Ishikawa (cell line): Measurements from ENCODE around the gene TTL.

Experiments
- CEBPB ChIP-seq: IDR thresholded peaks from 2 replicates; pipeline ENCODE4 v1.6.1; 2012
- CREB1 ChIP-seq: IDR thresholded peaks from 2 replicates; pipeline ENCODE4 v1.6.1; 2012; ENCODE audit warnings: low read depth
- EGR1 ChIP-seq: IDR thresholded peaks from 2 replicates; pipeline ENCODE4 v1.6.1; 2012
- EP300 ChIP-seq: IDR thresholded peaks from 2 replicates; pipeline ENCODE4 v1.6.1; 2012; ENCODE audit warnings: borderline replicate concordance
- NFIC ChIP-seq: IDR thresholded peaks from 2 replicates; pipeline ENCODE4 v1.6.1; 2012
- RAD21 ChIP-seq: IDR thresholded peaks from 2 replicates; pipeline ENCODE4 v1.6.1; 2012; ENCODE audit warnings: low read depth
- REST ChIP-seq: IDR thresholded peaks from 2 replicates; pipeline ENCODE4 v1.6.1; 2012; ENCODE audit warnings: low read depth, mild to moderate bottlenecking
- TAF1 ChIP-seq: IDR thresholded peaks from 2 replicates; pipeline ENCODE4 v1.6.1; 2012; ENCODE audit warnings: low read depth, mild to moderate bottlenecking
- TCF12 ChIP-seq: IDR thresholded peaks from 2 replicates; pipeline ENCODE4 v1.6.1; 2012; ENCODE audit warnings: low read depth
- TEAD4 ChIP-seq: IDR thresholded peaks from 2 replicates; pipeline ENCODE4 v1.6.1; 2012
- YY1 ChIP-seq: IDR thresholded peaks from 2 replicates; pipeline ENCODE4 v1.6.1; 2012; ENCODE audit warnings: low read depth
- ZBTB7A ChIP-seq: IDR thresholded peaks from 2 replicates; pipeline ENCODE4 v1.6.1; 2012; ENCODE audit warnings: low read depth
- TF ChIP-seq, protein P1 (sequence below): IDR thresholded peaks from 2 replicates; pipeline ENCODE4 v1.6.1; 2012
- TF ChIP-seq, protein P2 (sequence below): IDR thresholded peaks from 2 replicates; pipeline ENCODE4 v1.6.1; 2012

DNA sequence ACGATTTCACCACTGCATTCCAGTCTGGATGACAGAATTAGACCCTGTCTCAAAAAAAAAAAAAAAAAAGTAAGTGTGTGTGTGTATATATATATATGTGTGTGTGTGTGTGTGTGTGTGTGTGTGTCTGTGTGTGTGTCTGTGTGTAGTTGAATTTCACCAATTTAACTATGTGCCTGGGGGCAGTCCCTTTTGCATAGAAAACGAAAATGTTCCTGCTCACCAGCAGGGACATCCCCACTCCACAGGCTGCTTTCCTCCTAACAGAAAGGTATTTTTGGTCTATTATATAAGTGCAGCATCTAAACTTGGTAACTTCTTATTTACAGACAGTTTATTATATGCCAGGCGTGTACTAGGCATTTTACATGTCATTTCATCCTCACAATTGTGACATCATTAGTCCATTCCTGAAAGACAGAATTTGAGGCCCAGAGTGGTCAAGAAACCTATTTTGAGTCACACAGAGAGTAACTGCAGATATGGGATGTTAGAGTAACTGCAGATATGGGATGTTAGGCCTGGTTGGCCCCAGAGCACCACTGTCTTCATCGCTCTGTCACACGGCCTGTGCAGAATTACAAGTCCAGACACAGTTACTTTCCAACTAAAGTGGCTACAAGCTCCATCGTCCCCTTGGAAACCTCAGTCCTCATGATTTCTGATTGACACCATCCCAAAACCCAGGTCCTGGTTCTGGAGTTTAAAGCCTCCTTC is 9.3 kb upstream of the TTL start:
- TF ChIP-seq, protein P1, sequence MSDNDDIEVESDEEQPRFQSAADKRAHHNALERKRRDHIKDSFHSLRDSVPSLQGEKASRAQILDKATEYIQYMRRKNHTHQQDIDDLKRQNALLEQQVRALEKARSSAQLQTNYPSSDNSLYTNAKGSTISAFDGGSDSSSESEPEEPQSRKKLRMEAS = no peak
- no peak for TF ChIP-seq NFIC
- no peak for TF ChIP-seq ZBTB7A
- TF ChIP-seq REST = no peak
- TF ChIP-seq TCF12 = no peak
- TF ChIP-seq EP300 = no peak
- TF ChIP-seq CEBPB = no peak
- no peak for TF ChIP-seq EGR1
- no peak for TF ChIP-seq RAD21
- no peak for TF ChIP-seq YY1
- TF ChIP-seq CREB1 = no peak
- no peak for TF ChIP-seq TAF1
- no peak for TF ChIP-seq TEAD4
- TF ChIP-seq, protein P2, sequence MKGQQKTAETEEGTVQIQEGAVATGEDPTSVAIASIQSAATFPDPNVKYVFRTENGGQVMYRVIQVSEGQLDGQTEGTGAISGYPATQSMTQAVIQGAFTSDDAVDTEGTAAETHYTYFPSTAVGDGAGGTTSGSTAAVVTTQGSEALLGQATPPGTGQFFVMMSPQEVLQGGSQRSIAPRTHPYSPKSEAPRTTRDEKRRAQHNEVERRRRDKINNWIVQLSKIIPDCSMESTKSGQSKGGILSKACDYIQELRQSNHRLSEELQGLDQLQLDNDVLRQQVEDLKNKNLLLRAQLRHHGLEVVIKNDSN = no peak
